ENCODE data around the gene SLC38A4. TPM values are rescaled to one million over a fixed set of nuclear protein-coding genes. Genes with fewer than 3 reads are reported as not detected.

SLC38A4 gene
- total and polyA plus RNA-seq, 9 of the 15 experiments (the other 6 are each of a cell fraction or from before 2014, with no cell fraction given), result 0.16 TPM; not detected in 8

DNA sequence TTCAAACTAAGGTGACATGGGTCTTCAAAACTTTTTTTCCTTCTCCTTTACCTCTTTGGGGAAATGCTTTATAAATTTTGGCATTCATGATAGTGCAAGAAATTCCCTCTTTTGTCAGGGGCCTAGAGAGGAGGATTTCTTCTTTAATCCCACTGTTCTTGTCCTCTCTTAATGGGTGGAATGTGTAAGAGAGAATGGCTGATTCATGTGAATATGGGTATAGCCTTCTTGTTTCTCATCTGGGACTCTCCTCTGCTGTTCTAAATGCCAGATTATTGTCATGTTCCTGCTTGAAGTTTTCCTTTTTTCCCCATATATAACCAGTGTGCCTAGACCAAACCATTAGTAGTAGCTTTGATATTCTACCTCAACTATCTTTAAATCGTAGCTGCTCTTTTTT lies 46.7 kb downstream of the SLC38A4 start (continued):
- TF ChIP-seq, protein P1, sequence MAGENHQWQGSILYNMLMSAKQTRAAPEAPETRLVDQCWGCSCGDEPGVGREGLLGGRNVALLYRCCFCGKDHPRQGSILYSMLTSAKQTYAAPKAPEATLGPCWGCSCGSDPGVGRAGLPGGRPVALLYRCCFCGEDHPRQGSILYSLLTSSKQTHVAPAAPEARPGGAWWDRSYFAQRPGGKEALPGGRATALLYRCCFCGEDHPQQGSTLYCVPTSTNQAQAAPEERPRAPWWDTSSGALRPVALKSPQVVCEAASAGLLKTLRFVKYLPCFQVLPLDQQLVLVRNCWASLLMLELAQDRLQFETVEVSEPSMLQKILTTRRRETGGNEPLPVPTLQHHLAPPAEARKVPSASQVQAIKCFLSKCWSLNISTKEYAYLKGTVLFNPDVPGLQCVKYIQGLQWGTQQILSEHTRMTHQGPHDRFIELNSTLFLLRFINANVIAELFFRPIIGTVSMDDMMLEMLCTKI (IDR thresholded peaks at IDR 0.05; ENCODE audit: partially characterized antibody), result no peak
- TF ChIP-seq CTBP1 (IDR thresholded peaks at IDR 0.05; ENCODE audit: borderline replicate concordance), result no peak
- no peak for TF ChIP-seq ZBED1 (IDR thresholded peaks at IDR 0.05)
- TF ChIP-seq, protein P2, sequence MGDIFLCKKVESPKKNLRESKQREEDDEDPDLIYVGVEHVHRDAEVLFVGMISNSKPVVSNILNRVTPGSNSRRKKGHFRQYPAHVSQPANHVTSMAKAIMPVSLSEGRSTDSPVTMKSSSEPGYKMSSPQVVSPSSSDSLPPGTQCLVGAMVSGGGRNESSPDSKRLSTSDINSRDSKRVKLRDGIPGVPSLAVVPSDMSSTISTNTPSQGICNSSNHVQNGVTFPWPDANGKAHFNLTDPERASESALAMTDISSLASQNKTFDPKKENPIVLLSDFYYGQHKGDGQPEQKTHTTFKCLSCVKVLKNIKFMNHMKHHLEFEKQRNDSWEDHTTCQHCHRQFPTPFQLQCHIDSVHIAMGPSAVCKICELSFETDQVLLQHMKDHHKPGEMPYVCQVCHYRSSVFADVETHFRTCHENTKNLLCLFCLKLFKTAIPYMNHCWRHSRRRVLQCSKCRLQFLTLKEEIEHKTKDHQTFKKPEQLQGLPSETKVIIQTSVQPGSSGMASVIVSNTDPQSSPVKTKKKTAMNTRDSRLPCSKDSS (IDR thresholded peaks at IDR 0.05; ENCODE audit: low read depth, partially characterized antibody), result no peak
- TF ChIP-seq CEBPB (tag; IDR thresholded peaks at IDR 0.05), result no peak
- no peak for TF ChIP-seq DMBX1 (CRISPR knock-in tag; IDR thresholded peaks at IDR 0.05; ENCODE audit: borderline replicate concordance)
- TF ChIP-seq ZNF695 (CRISPR knock-in tag; IDR thresholded peaks at IDR 0.05), result no peak

- ATAC-seq (no peak), DNase-seq (ENCODE audit: extremely low read depth in 1 of 4, low spot score in 3 of 4) (no peak), FAIRE-seq (no peak)
- ChIA-PET POLR2A (no interaction called here), CTCF (ENCODE audit: low intra/inter-chr PET ratio) (no interaction called here)
- no peak overlapping the region for H3K9ac ChIP-seq (ENCODE audit: insufficient read depth in 1 of 2, low read depth in 2 of 2, low read length in 2 of 2)
- H3K4me1 ChIP-seq (replicated peaks in 1 of 2; ENCODE audit: control insufficient read depth in 2 of 2, insufficient read depth in 2 of 2, low read length in 2 of 2), result no peaks in the 10 kb centered on the region
- no peaks in the 10 kb centered on the region for H3K9me1 ChIP-seq (ENCODE audit: control insufficient read depth, insufficient read depth, low read length)
- no TSS peak for BruUV-seq (replicated peaks)
- H3K36me3 ChIP-seq (ENCODE audit: control insufficient read depth, insufficient read depth, low read length), result no peaks in the 10 kb centered on the region
- no peaks in the 10 kb centered on the region for H3K27me3 ChIP-seq (ENCODE audit: control insufficient read depth in 2 of 2, insufficient read depth in 2 of 2, low read length in 2 of 2)
- no peaks in the 10 kb centered on the region for H4K20me1 ChIP-seq (replicated peaks; ENCODE audit: control insufficient read depth, insufficient read depth, low read length)
- no peak overlapping the region for H2AFZ ChIP-seq (ENCODE audit: low read depth, low read length)
- no peak overlapping the region for H3K4me3 ChIP-seq
- no peak overlapping the region for H3K4me2 ChIP-seq (ENCODE audit: insufficient read depth, low read length)
- no peaks in the 10 kb centered on the region for H3K79me2 ChIP-seq (ENCODE audit: control insufficient read depth, insufficient read depth, low read length)
- intact Hi-C loops (cut with micrococcal nuclease), result no loop called here
- in situ Hi-C loops (cut with MboI), result no loop called here
- H3K9me3 ChIP-seq (replicated peaks; ENCODE audit: control insufficient read depth, insufficient read depth, low read depth, low read length), result no peaks in the 10 kb centered on the region
- H3K27ac ChIP-seq (ENCODE audit: extremely low read depth, low read depth, low read length), result no peak overlapping the region
- WGBS (ENCODE audit: insufficient coverage, low coverage, missing lambda C conversion rate), result 0% methylated on average over 5 of the region's 5 CpGs
- TF ChIP-seq ZNF551 (CRISPR knock-in tag; IDR thresholded peaks at IDR 0.05) (no peak), SP1 (CRISPR knock-in tag; IDR thresholded peaks at IDR 0.05) (no peak), ZNF263 (CRISPR knock-in tag; IDR thresholded peaks at IDR 0.05; ENCODE audit: borderline replicate concordance) (no peak), POLR3A (IDR thresholded peaks at IDR 0.05; ENCODE audit: borderline replicate concordance, extremely low read depth, insufficient read depth, insufficient read length) (no peak), PTTG1 (tag; IDR thresholded peaks at IDR 0.05; ENCODE audit: low read depth) (no peak), POLR2AphosphoS5 (IDR thresholded peaks at IDR 0.05; ENCODE audit: control insufficient read depth, insufficient read depth, low read depth, low read length) (no peak), ZNF311 (CRISPR knock-in tag; IDR thresholded peaks at IDR 0.05) (no peak)
- TF ChIP-seq, protein P3, sequence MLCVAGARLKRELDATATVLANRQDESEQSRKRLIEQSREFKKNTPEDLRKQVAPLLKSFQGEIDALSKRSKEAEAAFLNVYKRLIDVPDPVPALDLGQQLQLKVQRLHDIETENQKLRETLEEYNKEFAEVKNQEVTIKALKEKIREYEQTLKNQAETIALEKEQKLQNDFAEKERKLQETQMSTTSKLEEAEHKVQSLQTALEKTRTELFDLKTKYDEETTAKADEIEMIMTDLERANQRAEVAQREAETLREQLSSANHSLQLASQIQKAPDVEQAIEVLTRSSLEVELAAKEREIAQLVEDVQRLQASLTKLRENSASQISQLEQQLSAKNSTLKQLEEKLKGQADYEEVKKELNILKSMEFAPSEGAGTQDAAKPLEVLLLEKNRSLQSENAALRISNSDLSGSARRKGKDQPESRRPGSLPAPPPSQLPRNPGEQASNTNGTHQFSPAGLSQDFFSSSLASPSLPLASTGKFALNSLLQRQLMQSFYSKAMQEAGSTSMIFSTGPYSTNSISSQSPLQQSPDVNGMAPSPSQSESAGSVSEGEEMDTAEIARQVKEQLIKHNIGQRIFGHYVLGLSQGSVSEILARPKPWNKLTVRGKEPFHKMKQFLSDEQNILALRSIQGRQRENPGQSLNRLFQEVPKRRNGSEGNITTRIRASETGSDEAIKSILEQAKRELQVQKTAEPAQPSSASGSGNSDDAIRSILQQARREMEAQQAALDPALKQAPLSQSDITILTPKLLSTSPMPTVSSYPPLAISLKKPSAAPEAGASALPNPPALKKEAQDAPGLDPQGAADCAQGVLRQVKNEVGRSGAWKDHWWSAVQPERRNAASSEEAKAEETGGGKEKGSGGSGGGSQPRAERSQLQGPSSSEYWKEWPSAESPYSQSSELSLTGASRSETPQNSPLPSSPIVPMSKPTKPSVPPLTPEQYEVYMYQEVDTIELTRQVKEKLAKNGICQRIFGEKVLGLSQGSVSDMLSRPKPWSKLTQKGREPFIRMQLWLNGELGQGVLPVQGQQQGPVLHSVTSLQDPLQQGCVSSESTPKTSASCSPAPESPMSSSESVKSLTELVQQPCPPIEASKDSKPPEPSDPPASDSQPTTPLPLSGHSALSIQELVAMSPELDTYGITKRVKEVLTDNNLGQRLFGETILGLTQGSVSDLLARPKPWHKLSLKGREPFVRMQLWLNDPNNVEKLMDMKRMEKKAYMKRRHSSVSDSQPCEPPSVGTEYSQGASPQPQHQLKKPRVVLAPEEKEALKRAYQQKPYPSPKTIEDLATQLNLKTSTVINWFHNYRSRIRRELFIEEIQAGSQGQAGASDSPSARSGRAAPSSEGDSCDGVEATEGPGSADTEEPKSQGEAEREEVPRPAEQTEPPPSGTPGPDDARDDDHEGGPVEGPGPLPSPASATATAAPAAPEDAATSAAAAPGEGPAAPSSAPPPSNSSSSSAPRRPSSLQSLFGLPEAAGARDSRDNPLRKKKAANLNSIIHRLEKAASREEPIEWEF (CRISPR knock-in tag; IDR thresholded peaks at IDR 0.05), result no peak
These were observed 47.4 kb downstream of the SLC38A4 start for GRCh38 chr12:46778415-46778814.
